H1 (cell line): ENCODE data around the gene NT5E.

Experiments
- CEBPB ChIP-seq: IDR thresholded peaks from 2 replicates; pipeline ENCODE4 v1.6.1; 2012; ENCODE audit warnings: low read depth, low read length
- EP300 ChIP-seq, 2 experiments: IDR thresholded peaks; 1 replicate in 1 of 2; 2 replicates in 1 of 2; pipeline ENCODE4 v1.6.1; 2011 to 2012; ENCODE audit warnings: low read depth in 2 of 2, low read length in 2 of 2, mild to moderate bottlenecking in 2 of 2, borderline replicate concordance in 1 of 2, inconsistent platforms in 1 of 2, moderate library complexity in 1 of 2
- FOSL1 ChIP-seq: IDR thresholded peaks from 2 replicates; pipeline ENCODE4 v1.6.1; 2011; ENCODE audit warnings: mild to moderate bottlenecking, low read depth, low read length, moderate library complexity; ENCODE audit not compliant: insufficient read depth
- JUND ChIP-seq: IDR thresholded peaks from 2 replicates; pipeline ENCODE4 v1.6.1; 2011; ENCODE audit warnings: mild to moderate bottlenecking, improper control_type of control experiment, low read length
- POLR2A ChIP-seq, 2 experiments: IDR thresholded peaks; 1 replicate in 1 of 2; 2 replicates in 1 of 2; pipeline ENCODE4 v1.6.1; 2011; ENCODE audit warnings: low read depth in 2 of 2, low read length in 2 of 2, mild to moderate bottlenecking in 2 of 2; ENCODE audit errors: control extremely low read depth in 1 of 2
- RAD21 ChIP-seq, 2 experiments: IDR thresholded peaks in 1 of 2; conservative IDR thresholded peaks in 1 of 2; 2 replicates each; pipeline ENCODE4 v1.6.1; 2011; ENCODE audit warnings: low read depth in 2 of 2, low read length in 2 of 2, improper control_type of control experiment in 1 of 2, inconsistent platforms in 1 of 2, mild to moderate bottlenecking in 1 of 2, moderate library complexity in 1 of 2
- SIN3A ChIP-seq, 2 experiments: IDR thresholded peaks in 1 of 2; conservative IDR thresholded peaks in 1 of 2; 2 replicates each; pipeline ENCODE4 v1.6.1; 2011 to 2012; ENCODE audit warnings: low read length in 2 of 2, improper control_type of control experiment in 1 of 2, low read depth in 1 of 2, mild to moderate bottlenecking in 1 of 2
- TAF7 ChIP-seq: optimal IDR thresholded peaks from 2 replicates; pipeline ENCODE3; 2011; ENCODE audit warnings: low read depth, mild to moderate bottlenecking, inconsistent platforms, low read length, moderate library complexity, borderline replicate concordance
- TBP ChIP-seq: IDR thresholded peaks from 2 replicates; pipeline ENCODE4 v1.6.1; 2011; ENCODE audit warnings: low read depth, low read length, improper control_type of control experiment
- TCF12 ChIP-seq: IDR thresholded peaks from 2 replicates; pipeline ENCODE4 v1.6.1; 2011; ENCODE audit warnings: low read depth, mild to moderate bottlenecking, low read length
- YY1 ChIP-seq: IDR thresholded peaks from 2 replicates; pipeline ENCODE4 v1.6.1; 2011; ENCODE audit warnings: low read depth, mild to moderate bottlenecking, low read length
- TF ChIP-seq, protein P1 (sequence below), 3 experiments: IDR thresholded peaks; 1 replicate in 2 of 3; 2 replicates in 1 of 3; pipeline versions ENCODE4 v1.5.1 to v1.6.1; 2011; ENCODE audit warnings: low read length in 3 of 3, mild to moderate bottlenecking in 3 of 3, inconsistent platforms in 2 of 3, low read depth in 1 of 3, moderate library complexity in 1 of 3; ENCODE audit not compliant: insufficient read depth in 1 of 3; ENCODE audit errors: control extremely low read depth in 1 of 3
- TF ChIP-seq, protein P2 (sequence below): IDR thresholded peaks from 2 replicates; pipeline ENCODE4 v1.6.1; 2012; ENCODE audit warnings: low read length, inconsistent platforms

DNA sequence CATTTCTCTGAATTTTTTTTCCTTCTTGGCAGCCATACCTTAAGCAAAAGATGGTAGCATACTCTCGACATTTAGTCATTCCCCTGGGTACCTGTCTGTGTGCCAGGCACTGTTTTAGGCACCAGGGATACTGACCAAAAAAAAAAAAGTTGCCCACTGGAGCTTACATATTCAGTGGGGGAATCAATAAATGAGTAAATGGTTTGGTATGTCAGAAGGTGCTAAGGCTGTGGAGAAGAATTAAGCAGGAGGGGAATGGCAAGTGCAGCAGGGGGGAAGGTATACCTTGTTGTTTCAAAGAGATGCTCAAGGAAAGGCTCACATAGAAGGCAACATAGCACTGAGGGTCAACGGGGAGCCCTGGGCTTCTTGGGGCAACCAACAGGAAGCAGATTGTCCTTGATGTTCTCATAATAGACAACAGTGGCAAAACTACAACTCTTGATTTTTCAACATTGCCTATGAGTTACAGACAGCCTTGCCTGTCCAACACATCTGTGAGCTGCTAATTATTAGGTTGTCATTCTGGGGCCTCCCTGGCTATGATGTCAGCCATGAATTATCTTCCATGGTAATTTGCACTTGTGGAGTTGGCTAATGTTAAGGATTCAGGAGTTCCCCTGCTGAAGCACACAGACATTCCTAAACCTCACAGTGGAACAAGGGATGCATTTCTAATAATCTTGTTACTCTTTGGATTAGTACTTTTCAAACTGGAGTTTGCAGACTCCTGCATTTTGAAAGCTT lies 19.6 kb downstream of the NT5E start:
- TF ChIP-seq POLR2A (IDR thresholded peaks at IDR 0.05; ENCODE audit: control extremely low read depth in 1 of 2, low read depth in 2 of 2, low read length in 2 of 2): no peak
- TF ChIP-seq EP300 (IDR thresholded peaks at IDR 0.05; ENCODE audit: borderline replicate concordance in 1 of 2, low read depth in 2 of 2, low read length in 2 of 2): no peak
- no peak for TF ChIP-seq RAD21 (IDR thresholded peaks at IDR 0.05 in 1 of 2, conservative IDR thresholded peaks at IDR 0.05 in 1 of 2; ENCODE audit: low read depth in 2 of 2, low read length in 2 of 2)
- TF ChIP-seq, protein P1, sequence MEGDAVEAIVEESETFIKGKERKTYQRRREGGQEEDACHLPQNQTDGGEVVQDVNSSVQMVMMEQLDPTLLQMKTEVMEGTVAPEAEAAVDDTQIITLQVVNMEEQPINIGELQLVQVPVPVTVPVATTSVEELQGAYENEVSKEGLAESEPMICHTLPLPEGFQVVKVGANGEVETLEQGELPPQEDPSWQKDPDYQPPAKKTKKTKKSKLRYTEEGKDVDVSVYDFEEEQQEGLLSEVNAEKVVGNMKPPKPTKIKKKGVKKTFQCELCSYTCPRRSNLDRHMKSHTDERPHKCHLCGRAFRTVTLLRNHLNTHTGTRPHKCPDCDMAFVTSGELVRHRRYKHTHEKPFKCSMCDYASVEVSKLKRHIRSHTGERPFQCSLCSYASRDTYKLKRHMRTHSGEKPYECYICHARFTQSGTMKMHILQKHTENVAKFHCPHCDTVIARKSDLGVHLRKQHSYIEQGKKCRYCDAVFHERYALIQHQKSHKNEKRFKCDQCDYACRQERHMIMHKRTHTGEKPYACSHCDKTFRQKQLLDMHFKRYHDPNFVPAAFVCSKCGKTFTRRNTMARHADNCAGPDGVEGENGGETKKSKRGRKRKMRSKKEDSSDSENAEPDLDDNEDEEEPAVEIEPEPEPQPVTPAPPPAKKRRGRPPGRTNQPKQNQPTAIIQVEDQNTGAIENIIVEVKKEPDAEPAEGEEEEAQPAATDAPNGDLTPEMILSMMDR (IDR thresholded peaks at IDR 0.05; ENCODE audit: control extremely low read depth in 1 of 3, insufficient read depth in 1 of 3, low read depth in 1 of 3, low read length in 3 of 3): no peak
- TF ChIP-seq, protein P2, sequence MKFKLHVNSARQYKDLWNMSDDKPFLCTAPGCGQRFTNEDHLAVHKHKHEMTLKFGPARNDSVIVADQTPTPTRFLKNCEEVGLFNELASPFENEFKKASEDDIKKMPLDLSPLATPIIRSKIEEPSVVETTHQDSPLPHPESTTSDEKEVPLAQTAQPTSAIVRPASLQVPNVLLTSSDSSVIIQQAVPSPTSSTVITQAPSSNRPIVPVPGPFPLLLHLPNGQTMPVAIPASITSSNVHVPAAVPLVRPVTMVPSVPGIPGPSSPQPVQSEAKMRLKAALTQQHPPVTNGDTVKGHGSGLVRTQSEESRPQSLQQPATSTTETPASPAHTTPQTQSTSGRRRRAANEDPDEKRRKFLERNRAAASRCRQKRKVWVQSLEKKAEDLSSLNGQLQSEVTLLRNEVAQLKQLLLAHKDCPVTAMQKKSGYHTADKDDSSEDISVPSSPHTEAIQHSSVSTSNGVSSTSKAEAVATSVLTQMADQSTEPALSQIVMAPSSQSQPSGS: no peak
- TF ChIP-seq TAF7: no peak
- TF ChIP-seq FOSL1: no peak
- no peak for TF ChIP-seq TCF12
- no peak for TF ChIP-seq JUND
- no peak for TF ChIP-seq YY1
- TF ChIP-seq CEBPB: no peak
- TF ChIP-seq SIN3A (conservative IDR thresholded peaks at IDR 0.05 in 1 of 2, IDR thresholded peaks at IDR 0.05 in 1 of 2; ENCODE audit: low read depth in 1 of 2, low read length in 2 of 2): no peak
- TF ChIP-seq TBP: no peak
